ENCODE data around the gene CD207. TPM values are rescaled to one million over a fixed set of nuclear protein-coding genes. Genes with fewer than 3 reads are reported as not detected.

Gene CD207
- total and polyA plus RNA-seq, 4 donors = not detected

DNA sequence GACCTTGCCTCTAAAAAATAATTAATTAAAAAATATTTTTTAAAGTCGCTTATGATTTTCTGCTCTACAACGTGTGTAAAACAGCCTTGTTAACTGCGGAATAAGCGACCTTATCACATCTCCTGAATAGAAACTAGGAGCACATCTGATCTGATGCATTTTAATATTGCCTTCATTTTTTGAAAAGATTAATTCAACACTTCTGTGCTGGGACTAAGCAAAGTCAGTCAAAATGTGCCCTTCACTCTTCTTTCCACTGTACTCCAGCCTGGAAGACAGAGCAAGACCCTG lies 27.8 kb downstream of the CD207 start:
- no peaks in the 10 kb centered on the region for H3K36me3 ChIP-seq (ENCODE audit: control insufficient read depth in 4 of 4, insufficient read depth in 3 of 4, low read depth in 1 of 4, low read length in 3 of 4)
- H3K27me3 ChIP-seq (ENCODE audit: control insufficient read depth in 4 of 4, insufficient read depth in 4 of 4, low read length in 3 of 4) = no peaks in the 10 kb centered on the region
- TF ChIP-seq, protein P1, sequence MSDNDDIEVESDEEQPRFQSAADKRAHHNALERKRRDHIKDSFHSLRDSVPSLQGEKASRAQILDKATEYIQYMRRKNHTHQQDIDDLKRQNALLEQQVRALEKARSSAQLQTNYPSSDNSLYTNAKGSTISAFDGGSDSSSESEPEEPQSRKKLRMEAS (IDR thresholded peaks at IDR 0.05) = no peak
- TF ChIP-seq JUND (IDR thresholded peaks at IDR 0.05) (no peak), FOXA2 (IDR thresholded peaks at IDR 0.05) (no peak), RAD21 (IDR thresholded peaks at IDR 0.05) (no peak), NR2F2 (IDR thresholded peaks at IDR 0.05) (no peak), YY1 (IDR thresholded peaks at IDR 0.05) (no peak), GABPA (IDR thresholded peaks at IDR 0.05 in 1 of 2, conservative IDR thresholded peaks at IDR 0.05 in 1 of 2) (no peak), HNF4A (conservative IDR thresholded peaks at IDR 0.05) (no peak), EGR1 (IDR thresholded peaks at IDR 0.05; ENCODE audit: low read depth in 2 of 2) (no peak), RXRA (IDR thresholded peaks at IDR 0.05) (no peak), TAF1 (conservative IDR thresholded peaks at IDR 0.05) (no peak), HNF4G (IDR thresholded peaks at IDR 0.05) (no peak), SP1 (IDR thresholded peaks at IDR 0.05) (no peak), FOXA1 (IDR thresholded peaks at IDR 0.05) (no peak)
- TF ChIP-seq, protein P2, sequence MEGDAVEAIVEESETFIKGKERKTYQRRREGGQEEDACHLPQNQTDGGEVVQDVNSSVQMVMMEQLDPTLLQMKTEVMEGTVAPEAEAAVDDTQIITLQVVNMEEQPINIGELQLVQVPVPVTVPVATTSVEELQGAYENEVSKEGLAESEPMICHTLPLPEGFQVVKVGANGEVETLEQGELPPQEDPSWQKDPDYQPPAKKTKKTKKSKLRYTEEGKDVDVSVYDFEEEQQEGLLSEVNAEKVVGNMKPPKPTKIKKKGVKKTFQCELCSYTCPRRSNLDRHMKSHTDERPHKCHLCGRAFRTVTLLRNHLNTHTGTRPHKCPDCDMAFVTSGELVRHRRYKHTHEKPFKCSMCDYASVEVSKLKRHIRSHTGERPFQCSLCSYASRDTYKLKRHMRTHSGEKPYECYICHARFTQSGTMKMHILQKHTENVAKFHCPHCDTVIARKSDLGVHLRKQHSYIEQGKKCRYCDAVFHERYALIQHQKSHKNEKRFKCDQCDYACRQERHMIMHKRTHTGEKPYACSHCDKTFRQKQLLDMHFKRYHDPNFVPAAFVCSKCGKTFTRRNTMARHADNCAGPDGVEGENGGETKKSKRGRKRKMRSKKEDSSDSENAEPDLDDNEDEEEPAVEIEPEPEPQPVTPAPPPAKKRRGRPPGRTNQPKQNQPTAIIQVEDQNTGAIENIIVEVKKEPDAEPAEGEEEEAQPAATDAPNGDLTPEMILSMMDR (IDR thresholded peaks at IDR 0.05; ENCODE audit: low read depth, low read length, missing input control) = no peak
- TF ChIP-seq, protein P3, sequence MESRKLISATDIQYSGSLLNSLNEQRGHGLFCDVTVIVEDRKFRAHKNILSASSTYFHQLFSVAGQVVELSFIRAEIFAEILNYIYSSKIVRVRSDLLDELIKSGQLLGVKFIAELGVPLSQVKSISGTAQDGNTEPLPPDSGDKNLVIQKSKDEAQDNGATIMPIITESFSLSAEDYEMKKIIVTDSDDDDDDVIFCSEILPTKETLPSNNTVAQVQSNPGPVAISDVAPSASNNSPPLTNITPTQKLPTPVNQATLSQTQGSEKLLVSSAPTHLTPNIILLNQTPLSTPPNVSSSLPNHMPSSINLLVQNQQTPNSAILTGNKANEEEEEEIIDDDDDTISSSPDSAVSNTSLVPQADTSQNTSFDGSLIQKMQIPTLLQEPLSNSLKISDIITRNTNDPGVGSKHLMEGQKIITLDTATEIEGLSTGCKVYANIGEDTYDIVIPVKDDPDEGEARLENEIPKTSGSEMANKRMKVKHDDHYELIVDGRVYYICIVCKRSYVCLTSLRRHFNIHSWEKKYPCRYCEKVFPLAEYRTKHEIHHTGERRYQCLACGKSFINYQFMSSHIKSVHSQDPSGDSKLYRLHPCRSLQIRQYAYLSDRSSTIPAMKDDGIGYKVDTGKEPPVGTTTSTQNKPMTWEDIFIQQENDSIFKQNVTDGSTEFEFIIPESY (IDR thresholded peaks at IDR 0.05) = no peak
- TF ChIP-seq, protein P4, sequence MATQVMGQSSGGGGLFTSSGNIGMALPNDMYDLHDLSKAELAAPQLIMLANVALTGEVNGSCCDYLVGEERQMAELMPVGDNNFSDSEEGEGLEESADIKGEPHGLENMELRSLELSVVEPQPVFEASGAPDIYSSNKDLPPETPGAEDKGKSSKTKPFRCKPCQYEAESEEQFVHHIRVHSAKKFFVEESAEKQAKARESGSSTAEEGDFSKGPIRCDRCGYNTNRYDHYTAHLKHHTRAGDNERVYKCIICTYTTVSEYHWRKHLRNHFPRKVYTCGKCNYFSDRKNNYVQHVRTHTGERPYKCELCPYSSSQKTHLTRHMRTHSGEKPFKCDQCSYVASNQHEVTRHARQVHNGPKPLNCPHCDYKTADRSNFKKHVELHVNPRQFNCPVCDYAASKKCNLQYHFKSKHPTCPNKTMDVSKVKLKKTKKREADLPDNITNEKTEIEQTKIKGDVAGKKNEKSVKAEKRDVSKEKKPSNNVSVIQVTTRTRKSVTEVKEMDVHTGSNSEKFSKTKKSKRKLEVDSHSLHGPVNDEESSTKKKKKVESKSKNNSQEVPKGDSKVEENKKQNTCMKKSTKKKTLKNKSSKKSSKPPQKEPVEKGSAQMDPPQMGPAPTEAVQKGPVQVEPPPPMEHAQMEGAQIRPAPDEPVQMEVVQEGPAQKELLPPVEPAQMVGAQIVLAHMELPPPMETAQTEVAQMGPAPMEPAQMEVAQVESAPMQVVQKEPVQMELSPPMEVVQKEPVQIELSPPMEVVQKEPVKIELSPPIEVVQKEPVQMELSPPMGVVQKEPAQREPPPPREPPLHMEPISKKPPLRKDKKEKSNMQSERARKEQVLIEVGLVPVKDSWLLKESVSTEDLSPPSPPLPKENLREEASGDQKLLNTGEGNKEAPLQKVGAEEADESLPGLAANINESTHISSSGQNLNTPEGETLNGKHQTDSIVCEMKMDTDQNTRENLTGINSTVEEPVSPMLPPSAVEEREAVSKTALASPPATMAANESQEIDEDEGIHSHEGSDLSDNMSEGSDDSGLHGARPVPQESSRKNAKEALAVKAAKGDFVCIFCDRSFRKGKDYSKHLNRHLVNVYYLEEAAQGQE (IDR thresholded peaks at IDR 0.05) = no peak
- TF ChIP-seq, protein P5, sequence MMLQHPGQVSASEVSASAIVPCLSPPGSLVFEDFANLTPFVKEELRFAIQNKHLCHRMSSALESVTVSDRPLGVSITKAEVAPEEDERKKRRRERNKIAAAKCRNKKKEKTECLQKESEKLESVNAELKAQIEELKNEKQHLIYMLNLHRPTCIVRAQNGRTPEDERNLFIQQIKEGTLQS (IDR thresholded peaks at IDR 0.05) = no peak
- H3K27ac ChIP-seq (ENCODE audit: low read depth in 1 of 2, low read length in 2 of 2) = no peak overlapping the region
- no peak overlapping the region for H3K4me3 ChIP-seq (ENCODE audit: low read depth in 1 of 3, low read length in 3 of 3)
- no peak overlapping the region for H3K9ac ChIP-seq (ENCODE audit: low read depth in 1 of 2, low read length in 2 of 2)
- DNase-seq (ENCODE audit: low spot score) = no peak
- H3K9me3 ChIP-seq (ENCODE audit: control insufficient read depth in 4 of 4, low read length in 3 of 4) = no peaks in the 10 kb centered on the region
- WGBS = 92% methylated on average over 4 of the region's 4 CpGs
- no peaks in the 10 kb centered on the region for H3K4me1 ChIP-seq (ENCODE audit: control insufficient read depth in 4 of 4, insufficient read depth in 4 of 4, low read length in 3 of 4)

Measured in liver (tissue), 9 donors.